ENCODE data around the gene CAPN12. TPM values are rescaled to one million over a fixed set of nuclear protein-coding genes. Genes with fewer than 3 reads are reported as not detected.

CAPN12 gene
- total RNA-seq, 2 experiments from 2014 or later: 1.6 to 2.0 TPM

DNA sequence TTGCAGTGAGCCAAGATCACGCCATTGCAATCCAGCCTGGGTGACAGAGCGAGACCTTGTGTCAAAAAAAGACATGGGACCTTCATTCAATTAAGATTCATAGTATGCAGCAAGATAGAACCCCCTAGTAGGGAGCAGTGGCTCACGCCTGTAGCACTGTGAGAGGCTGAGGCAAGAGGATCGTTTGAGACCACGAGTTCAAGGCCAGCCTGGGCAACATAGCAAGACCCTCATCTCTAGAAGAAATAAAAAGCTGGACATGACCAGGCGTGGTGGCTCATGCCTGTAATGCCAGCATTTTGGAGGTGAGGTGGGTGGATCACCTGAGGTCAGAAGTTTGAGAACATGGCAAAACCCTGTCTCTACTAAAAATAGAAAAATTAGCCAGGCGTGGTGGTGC, 36.2 kb upstream of the CAPN12 start:
- CTCF ChIA-PET: no interaction called here
- TF ChIP-seq, protein P1, sequence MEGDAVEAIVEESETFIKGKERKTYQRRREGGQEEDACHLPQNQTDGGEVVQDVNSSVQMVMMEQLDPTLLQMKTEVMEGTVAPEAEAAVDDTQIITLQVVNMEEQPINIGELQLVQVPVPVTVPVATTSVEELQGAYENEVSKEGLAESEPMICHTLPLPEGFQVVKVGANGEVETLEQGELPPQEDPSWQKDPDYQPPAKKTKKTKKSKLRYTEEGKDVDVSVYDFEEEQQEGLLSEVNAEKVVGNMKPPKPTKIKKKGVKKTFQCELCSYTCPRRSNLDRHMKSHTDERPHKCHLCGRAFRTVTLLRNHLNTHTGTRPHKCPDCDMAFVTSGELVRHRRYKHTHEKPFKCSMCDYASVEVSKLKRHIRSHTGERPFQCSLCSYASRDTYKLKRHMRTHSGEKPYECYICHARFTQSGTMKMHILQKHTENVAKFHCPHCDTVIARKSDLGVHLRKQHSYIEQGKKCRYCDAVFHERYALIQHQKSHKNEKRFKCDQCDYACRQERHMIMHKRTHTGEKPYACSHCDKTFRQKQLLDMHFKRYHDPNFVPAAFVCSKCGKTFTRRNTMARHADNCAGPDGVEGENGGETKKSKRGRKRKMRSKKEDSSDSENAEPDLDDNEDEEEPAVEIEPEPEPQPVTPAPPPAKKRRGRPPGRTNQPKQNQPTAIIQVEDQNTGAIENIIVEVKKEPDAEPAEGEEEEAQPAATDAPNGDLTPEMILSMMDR (IDR thresholded peaks at IDR 0.05): no peak
- Histone ChIP-seq H3K4me3 (ENCODE audit: low read length) (no peak overlapping the region), H3K9me3 (ENCODE audit: control insufficient read depth in 1 of 2, insufficient read depth in 1 of 2, low read length in 2 of 2) (no peaks in the 10 kb centered on the region), H3K27ac (ENCODE audit: low read depth in 1 of 2, low read length in 2 of 2) (no peak overlapping the region), H3K27me3 (ENCODE audit: control insufficient read depth in 1 of 2, insufficient read depth in 2 of 2, low read length in 2 of 2) (no peaks in the 10 kb centered on the region), H3K4me1 (ENCODE audit: insufficient read depth, low read length) (no peaks in the 10 kb centered on the region), H3K36me3 (ENCODE audit: insufficient read depth, low read length) (no peaks in the 10 kb centered on the region)
- ATAC-seq (ENCODE audit: poor library complexity) (no peak), DNase-seq (no peak)
- POLR2A ChIA-PET: no interaction called here
- Mint-ChIP-seq H3K27ac (no peak overlapping the region), H3K27me3 (no peaks in the 10 kb centered on the region), H3K4me1 (ENCODE audit: low read depth) (no peaks in the 10 kb centered on the region), H3K36me3 (ENCODE audit: low read depth) (no peaks in the 10 kb centered on the region), H3K4me3 (no peak overlapping the region), H3K9me3 (no peaks in the 10 kb centered on the region)
- intact Hi-C loops (cut with DNase I, micrococcal nuclease): no loop called here

GRCh38 chr19:38778733-38779132, 34.5 kb upstream of the CAPN12 start:
- Mint-ChIP-seq H3K9me3 (no peaks in the 10 kb centered on the region), H3K4me3 (no peak overlapping the region), H3K27me3 (no peaks in the 10 kb centered on the region), H3K27ac (no peak overlapping the region), H3K36me3 (ENCODE audit: low read depth) (no peaks in the 10 kb centered on the region), H3K4me1 (ENCODE audit: low read depth) (no peaks in the 10 kb centered on the region)
- no peaks in the 10 kb centered on the region for H3K36me3 ChIP-seq (ENCODE audit: insufficient read depth, low read length)
- no peaks in the 10 kb centered on the region for H3K27me3 ChIP-seq (ENCODE audit: control insufficient read depth in 1 of 2, insufficient read depth in 2 of 2, low read length in 2 of 2)
- ChIA-PET POLR2A (no interaction called here), CTCF (interaction anchor here (0.6 kb wide), 1 partner anchor 1365 kb away, joined by 4 read pairs; no protein-coding TSS in a partner anchor)
- H3K4me3 ChIP-seq (ENCODE audit: low read length): no peak overlapping the region
- DNase-seq (no peak), ATAC-seq (ENCODE audit: poor library complexity) (no peak)
- intact Hi-C loops (cut with DNase I, micrococcal nuclease): no loop called here
- H3K27ac ChIP-seq (ENCODE audit: low read depth in 1 of 2, low read length in 2 of 2): no peak overlapping the region
- no peaks in the 10 kb centered on the region for H3K4me1 ChIP-seq (ENCODE audit: insufficient read depth, low read length)
- H3K9me3 ChIP-seq (ENCODE audit: control insufficient read depth in 1 of 2, insufficient read depth in 1 of 2, low read length in 2 of 2): no peaks in the 10 kb centered on the region
- TF ChIP-seq, protein P1 (IDR thresholded peaks at IDR 0.05): no peak

- Mint-ChIP-seq H3K4me3 (no peak overlapping the region), H3K36me3 (ENCODE audit: low read depth) (no peaks in the 10 kb centered on the region), H3K4me1 (ENCODE audit: low read depth) (peaks cover 4% of the 10 kb centered on the region), H3K27me3 (no peaks in the 10 kb centered on the region), H3K9me3 (no peaks in the 10 kb centered on the region), H3K27ac (no peak overlapping the region)
- no peak for DNase-seq
- H3K27ac ChIP-seq (ENCODE audit: low read depth in 1 of 2, low read length in 2 of 2): no peak overlapping the region
- H3K4me1 ChIP-seq (ENCODE audit: insufficient read depth, low read length): peaks cover 10% of the 10 kb centered on the region
- H3K27me3 ChIP-seq (ENCODE audit: control insufficient read depth in 1 of 2, insufficient read depth in 2 of 2, low read length in 2 of 2): no peaks in the 10 kb centered on the region
- no peaks in the 10 kb centered on the region for H3K36me3 ChIP-seq (ENCODE audit: insufficient read depth, low read length)
- TF ChIP-seq, protein P1 (IDR thresholded peaks at IDR 0.05): no peak
- ATAC-seq (ENCODE audit: poor library complexity): no peak
- H3K9me3 ChIP-seq (ENCODE audit: control insufficient read depth in 1 of 2, insufficient read depth in 1 of 2, low read length in 2 of 2): no peaks in the 10 kb centered on the region
- CTCF ChIA-PET: no interaction called here
- intact Hi-C loops (cut with DNase I, micrococcal nuclease): loop anchor here in 1 of 2 experiments (2.0 kb wide), 1 partner anchor 20 kb away; no protein-coding TSS in a partner anchor
- POLR2A ChIA-PET: interaction anchor here (1.2 kb wide), 1 partner anchor 12 kb away, joined by 4 read pairs; no protein-coding TSS in a partner anchor
- H3K4me3 ChIP-seq (ENCODE audit: low read length): no peak overlapping the region
Observed at GRCh38 chr19:38774181-38774950, 30.1 kb upstream of the CAPN12 start.
